Esophagus (tissue), 2 donors: ENCODE data around the gene TP63. TPM values are rescaled to one million over a fixed set of nuclear protein-coding genes. Genes with fewer than 3 reads are reported as not detected.

Experiments used
- H3K27ac ChIP-seq, 2 donors: one replicate each; pipeline ENCODE4 v1.5.1; 2013; ENCODE audit warnings: low read depth in 2 of 2, mild to moderate bottlenecking in 2 of 2, inconsistent platforms in 1 of 2, low read length in 1 of 2, moderate library complexity in 1 of 2
- H3K27me3 ChIP-seq, 2 donors: one replicate each; pipeline ENCODE4 v1.6.1; 2013; ENCODE audit warnings: low read length in 2 of 2, control low read depth in 1 of 2, mild to moderate bottlenecking in 1 of 2; ENCODE audit not compliant: insufficient read depth in 2 of 2, control insufficient read depth in 1 of 2
- H3K36me3 ChIP-seq, 2 donors: one replicate each; pipeline ENCODE4 v1.6.1; 2013; ENCODE audit warnings: low read length in 1 of 2; ENCODE audit not compliant: control insufficient read depth in 2 of 2, insufficient read depth in 2 of 2
- H3K4me1 ChIP-seq, 2 donors: one replicate each; pipeline ENCODE4 v1.6.1; 2013; ENCODE audit warnings: low read length in 1 of 2; ENCODE audit not compliant: control insufficient read depth in 2 of 2, insufficient read depth in 2 of 2
- H3K4me3 ChIP-seq, 2 donors: one replicate each; pipeline ENCODE4 v1.5.1; 2013; ENCODE audit warnings: low read length in 2 of 2, mild to moderate bottlenecking in 2 of 2, low read depth in 1 of 2, moderate library complexity in 1 of 2
- H3K9me3 ChIP-seq, 2 donors: one replicate each; pipeline ENCODE4 v1.6.1; 2013; ENCODE audit warnings: mild to moderate bottlenecking in 2 of 2, low read depth in 1 of 2, low read length in 1 of 2, moderate library complexity in 1 of 2; ENCODE audit not compliant: control insufficient read depth in 2 of 2, insufficient read depth in 1 of 2
- WGBS, 2 donors: extraction: QIAGEN DNeasy Blood & Tissue Kit; methylation state at CpG; one replicate each; pipeline ENCODE4 v1.1.7; 2013; 5-methylcytosine and 5-hydroxymethylcytosine counted together
- polyA plus RNA-seq, 2 donors: library from polyadenylated mRNA; stranded (reverse); fragments of 200-250 nt; gene quantifications; one replicate each; pipeline ENCODE4 v1.2.3, GENCODE V29; 2013
- donor health status: healthy with polysubstance abuse.
- donor health status: Bipolar disorder and iron deficiency.

TP63 gene
- polyA plus RNA-seq, 2 donors = 37.8 to 57.2 TPM

- no peaks in the 10 kb centered on the region for H3K4me1 ChIP-seq
- 65 to 66% methylated on average over 2 of the region's 2 CpGs for WGBS, 2 donors
- H3K27me3 ChIP-seq = no peaks in the 10 kb centered on the region
- H3K36me3 ChIP-seq = no peaks in the 10 kb centered on the region
- H3K27ac ChIP-seq = no peak overlapping the region
- H3K9me3 ChIP-seq = no peaks in the 10 kb centered on the region
- no peak overlapping the region for H3K4me3 ChIP-seq
These were observed 42.3 kb downstream of the TP63 start for GRCh38 chr3:189673535-189673934.

- 83 to 86% methylated on average over 6 of the region's 6 CpGs for WGBS, 2 donors
- Histone ChIP-seq H3K4me3 (no peak overlapping the region), H3K27me3 (no peaks in the 10 kb centered on the region), H3K4me1 (no peaks in the 10 kb centered on the region), H3K27ac (no peak overlapping the region), H3K36me3 (no peaks in the 10 kb centered on the region), H3K9me3 (no peaks in the 10 kb centered on the region)
These were observed 43.2 kb downstream of the TP63 start for GRCh38 chr3:189674249-189674913.

GRCh38 chr3:189677667-189678066 is 46.5 kb downstream of the TP63 start:
- no peaks in the 10 kb centered on the region for H3K9me3 ChIP-seq
- no peaks in the 10 kb centered on the region for H3K27me3 ChIP-seq
- WGBS, 2 donors = 68 to 75% methylated on average over 4 of the region's 4 CpGs
- no peak overlapping the region for H3K27ac ChIP-seq
- H3K4me1 ChIP-seq = no peaks in the 10 kb centered on the region
- no peaks in the 10 kb centered on the region for H3K36me3 ChIP-seq
- no peak overlapping the region for H3K4me3 ChIP-seq

GRCh38 chr3:189680723-189681122 is 49.5 kb downstream of the TP63 start:
- no peaks in the 10 kb centered on the region for H3K36me3 ChIP-seq
- no peak overlapping the region for H3K27ac ChIP-seq
- no peak overlapping the region for H3K4me3 ChIP-seq
- H3K27me3 ChIP-seq = no peaks in the 10 kb centered on the region
- no peaks in the 10 kb centered on the region for H3K9me3 ChIP-seq
- H3K4me1 ChIP-seq = no peaks in the 10 kb centered on the region

GRCh38 chr3:189683546-189684255 is 52.5 kb downstream of the TP63 start:
- H3K9me3 ChIP-seq = no peaks in the 10 kb centered on the region
- H3K27me3 ChIP-seq = no peaks in the 10 kb centered on the region
- no peak overlapping the region for H3K4me3 ChIP-seq
- H3K36me3 ChIP-seq = no peaks in the 10 kb centered on the region
- no peak overlapping the region for H3K27ac ChIP-seq
- no peaks in the 10 kb centered on the region for H3K4me1 ChIP-seq
- 68 to 80% methylated on average over 3 of the region's 3 CpGs for WGBS, 2 donors

- H3K9me3 ChIP-seq = no peaks in the 10 kb centered on the region
- 89 to 92% methylated on average over 2 of the region's 2 CpGs for WGBS, 2 donors
- no peaks in the 10 kb centered on the region for H3K27me3 ChIP-seq
- H3K4me3 ChIP-seq = no peak overlapping the region
- no peaks in the 10 kb centered on the region for H3K4me1 ChIP-seq
- H3K36me3 ChIP-seq = no peaks in the 10 kb centered on the region
- no peak overlapping the region for H3K27ac ChIP-seq
These were observed 53.1 kb downstream of the TP63 start for GRCh38 chr3:189684317-189684716.

GRCh38 chr3:189685291-189685690 is 54.1 kb downstream of the TP63 start:
- Histone ChIP-seq H3K27ac (no peak overlapping the region), H3K4me1 (no peaks in the 10 kb centered on the region), H3K4me3 (no peak overlapping the region), H3K27me3 (no peaks in the 10 kb centered on the region), H3K9me3 (no peaks in the 10 kb centered on the region), H3K36me3 (no peaks in the 10 kb centered on the region)
- WGBS, 2 donors = 77% methylated on average over 1 of the region's 1 CpG

GRCh38 chr3:189685860-189686259 is 54.7 kb downstream of the TP63 start:
- H3K27ac ChIP-seq = no peak overlapping the region
- H3K27me3 ChIP-seq = no peaks in the 10 kb centered on the region
- H3K9me3 ChIP-seq = no peaks in the 10 kb centered on the region
- H3K4me3 ChIP-seq = no peak overlapping the region
- WGBS, 2 donors = 57 to 60% methylated on average over 2 of the region's 2 CpGs
- no peaks in the 10 kb centered on the region for H3K36me3 ChIP-seq
- H3K4me1 ChIP-seq = no peaks in the 10 kb centered on the region

GRCh38 chr3:189687475-189687874 is 56.3 kb downstream of the TP63 start:
- WGBS, 2 donors = 77 to 86% methylated on average over 4 of the region's 4 CpGs
- Histone ChIP-seq H3K27me3 (no peaks in the 10 kb centered on the region), H3K36me3 (no peaks in the 10 kb centered on the region), H3K9me3 (no peaks in the 10 kb centered on the region), H3K27ac (no peak overlapping the region), H3K4me3 (no peak overlapping the region), H3K4me1 (no peaks in the 10 kb centered on the region)

- Histone ChIP-seq H3K27me3 (no peaks in the 10 kb centered on the region), H3K4me1 (no peaks in the 10 kb centered on the region), H3K27ac (no peak overlapping the region), H3K4me3 (no peak overlapping the region), H3K36me3 (no peaks in the 10 kb centered on the region), H3K9me3 (no peaks in the 10 kb centered on the region)
- WGBS, 2 donors = 12 to 36% methylated on average over 1 of the region's 1 CpG
These were observed 57.1 kb downstream of the TP63 start for GRCh38 chr3:189688262-189688661.
